CD4-positive, alpha-beta T cell treated with Interleukin-15 for 1 hour (primary cell): ENCODE results near the gene TNFSF8.

Experiments used
- DNase-seq: peaks from one replicate; pipeline ENCODE4 v3.0.0-alpha.2; 2020

The TNFSF8 gene

GRCh38 chr9:114935119-114935518 is 4.7 kb upstream of the TNFSF8 start:
- no peak for DNase-seq

- no peak for DNase-seq
These were observed 2.1 kb upstream of the TNFSF8 start for GRCh38 chr9:114932502-114932901.

- DNase-seq = no peak
These were observed 1.0 kb upstream of the TNFSF8 start for GRCh38 chr9:114931407-114931806.

GRCh38 chr9:114929201-114929600 is 1.2 kb downstream of the TNFSF8 start:
- DNase-seq = no peak

- DNase-seq = no peak
These were observed 1.7 kb downstream of the TNFSF8 start for GRCh38 chr9:114928671-114929070.

- DNase-seq = no peak
These were observed 2.3 kb downstream of the TNFSF8 start for GRCh38 chr9:114928136-114928535.

- no peak for DNase-seq
These were observed 4.7 kb downstream of the TNFSF8 start for GRCh38 chr9:114925672-114926071.

- DNase-seq = no peak
These were observed 5.4 kb downstream of the TNFSF8 start for GRCh38 chr9:114925039-114925438.

GRCh38 chr9:114924327-114924726 is 6.1 kb downstream of the TNFSF8 start:
- DNase-seq = no peak

- DNase-seq = no peak
These were observed 6.5 kb downstream of the TNFSF8 start for GRCh38 chr9:114923918-114924317.

- DNase-seq = no peak
These were observed 9.2 kb downstream of the TNFSF8 start for GRCh38 chr9:114921171-114921570.

GRCh38 chr9:114919611-114920010 is 10.8 kb downstream of the TNFSF8 start:
- no peak for DNase-seq

- no peak for DNase-seq
These were observed 13.9 kb downstream of the TNFSF8 start for GRCh38 chr9:114916481-114916880.

- no peak for DNase-seq
These were observed 16.3 kb downstream of the TNFSF8 start for GRCh38 chr9:114914139-114914538.

- DNase-seq = no peak
These were observed 16.7 kb downstream of the TNFSF8 start for GRCh38 chr9:114913656-114914055.

GRCh38 chr9:114913217-114913616 is 17.2 kb downstream of the TNFSF8 start:
- DNase-seq = no peak

- no peak for DNase-seq
These were observed 19.1 kb downstream of the TNFSF8 start for GRCh38 chr9:114911167-114911821.

GRCh38 chr9:114910541-114910940 is 19.9 kb downstream of the TNFSF8 start:
- no peak for DNase-seq

- DNase-seq = no peak
These were observed 20.7 kb downstream of the TNFSF8 start for GRCh38 chr9:114909661-114910060.

GRCh38 chr9:114908805-114909448 is 21.5 kb downstream of the TNFSF8 start:
- DNase-seq = no peak

GRCh38 chr9:114908104-114908622 is 22.2 kb downstream of the TNFSF8 start:
- peak; percentile 19 for DNase-seq

- DNase-seq = peak; percentile 28
These were observed 23.3 kb downstream of the TNFSF8 start for GRCh38 chr9:114906922-114907571.

- no peak for DNase-seq
These were observed 25.0 kb downstream of the TNFSF8 start for GRCh38 chr9:114905170-114905940.
